Caki2 (cell line): Measurements from ENCODE around the gene EGFL7. TPM values are rescaled to one million over a fixed set of nuclear protein-coding genes. Genes with fewer than 3 reads are reported as not detected.

Experiments
- DNase-seq: peaks from one replicate; pipeline ENCODE4 v3.0.0-alpha.2; 2015; ENCODE audit warnings: low read depth
- in situ Hi-C: cut with HindIII; loops from 2 replicates; pipeline ENCODE4 v1.10.0; 2016; ENCODE audit warnings: low sequenced_read_pairs, low pct_unique_long_range_greater_than_20kb, mixed read lengths
- total RNA-seq: library from RNA; depleted of rRNA; stranded (reverse); fragments of >200 nt; shearing (Covaris generic); gene quantifications from 2 replicates; pipeline ENCODE4 v1.2.3, GENCODE V29; 2014; ENCODE audit warnings: low replicate concordance

The EGFL7 gene
- total RNA-seq, 1 experiment from 2014 or later = 58.6 TPM

DNA sequence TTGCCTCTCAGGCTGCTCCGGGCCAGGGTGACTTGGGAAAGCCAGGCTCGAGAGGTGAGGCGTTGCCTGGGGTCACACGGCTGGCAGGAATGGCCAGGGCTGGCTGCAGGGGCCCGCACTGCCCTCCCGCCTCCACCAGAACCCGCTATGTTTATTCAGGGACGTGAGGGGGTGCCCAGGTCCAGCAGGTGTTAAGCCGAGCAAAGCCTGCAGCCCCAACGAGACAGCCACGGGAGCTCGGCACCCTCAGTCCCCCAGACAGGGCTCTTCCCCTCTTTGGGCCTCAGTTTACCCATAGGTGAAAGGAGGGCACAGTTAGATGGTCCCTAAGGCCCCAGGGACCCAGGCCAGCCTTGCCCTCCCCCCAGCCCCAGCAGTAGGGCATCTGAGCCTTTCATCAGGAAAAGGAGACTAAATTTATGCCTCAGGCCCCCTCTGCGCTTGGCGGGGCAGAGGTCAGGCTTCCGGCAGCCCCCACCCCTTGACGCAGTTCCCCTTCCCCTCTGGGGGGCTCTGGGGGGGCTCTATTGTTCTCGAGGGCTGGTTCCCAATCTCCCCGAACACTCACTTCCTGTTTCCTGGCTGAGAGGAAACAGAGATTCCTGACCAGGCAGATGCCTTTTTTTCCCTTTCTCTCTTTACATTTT, 7.1 kb upstream of the EGFL7 start:
- in situ Hi-C loops = no loop called here
- no peak for DNase-seq

DNA sequence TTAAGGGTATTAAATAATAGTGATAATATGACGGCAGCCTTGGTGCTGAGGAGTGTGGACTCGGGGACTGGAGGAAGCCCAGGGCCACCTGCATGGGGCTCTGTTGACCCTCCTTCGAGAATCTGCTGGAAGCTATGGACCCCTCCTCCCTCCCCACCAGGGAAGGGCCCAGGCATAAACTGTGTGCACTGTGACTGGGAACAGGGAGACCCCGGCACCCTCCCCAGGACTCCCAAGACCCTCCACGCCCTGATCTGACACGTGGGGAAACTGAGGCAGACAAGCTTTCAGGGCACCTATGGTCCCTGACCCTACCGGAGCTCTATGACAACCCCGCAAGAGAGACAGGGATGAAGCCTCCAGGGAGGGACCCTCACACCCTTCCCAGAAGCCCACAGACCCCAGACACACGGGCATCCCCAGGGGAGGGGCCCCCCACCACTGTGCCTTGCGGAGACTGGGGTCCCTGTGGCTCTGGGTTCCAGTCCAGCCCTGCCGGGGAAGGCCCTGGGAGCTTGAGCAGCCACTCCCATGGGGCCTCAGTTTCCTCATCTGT, 6.5 kb upstream of the EGFL7 start:
- DNase-seq = no peak
- in situ Hi-C loops = no loop called here

DNA sequence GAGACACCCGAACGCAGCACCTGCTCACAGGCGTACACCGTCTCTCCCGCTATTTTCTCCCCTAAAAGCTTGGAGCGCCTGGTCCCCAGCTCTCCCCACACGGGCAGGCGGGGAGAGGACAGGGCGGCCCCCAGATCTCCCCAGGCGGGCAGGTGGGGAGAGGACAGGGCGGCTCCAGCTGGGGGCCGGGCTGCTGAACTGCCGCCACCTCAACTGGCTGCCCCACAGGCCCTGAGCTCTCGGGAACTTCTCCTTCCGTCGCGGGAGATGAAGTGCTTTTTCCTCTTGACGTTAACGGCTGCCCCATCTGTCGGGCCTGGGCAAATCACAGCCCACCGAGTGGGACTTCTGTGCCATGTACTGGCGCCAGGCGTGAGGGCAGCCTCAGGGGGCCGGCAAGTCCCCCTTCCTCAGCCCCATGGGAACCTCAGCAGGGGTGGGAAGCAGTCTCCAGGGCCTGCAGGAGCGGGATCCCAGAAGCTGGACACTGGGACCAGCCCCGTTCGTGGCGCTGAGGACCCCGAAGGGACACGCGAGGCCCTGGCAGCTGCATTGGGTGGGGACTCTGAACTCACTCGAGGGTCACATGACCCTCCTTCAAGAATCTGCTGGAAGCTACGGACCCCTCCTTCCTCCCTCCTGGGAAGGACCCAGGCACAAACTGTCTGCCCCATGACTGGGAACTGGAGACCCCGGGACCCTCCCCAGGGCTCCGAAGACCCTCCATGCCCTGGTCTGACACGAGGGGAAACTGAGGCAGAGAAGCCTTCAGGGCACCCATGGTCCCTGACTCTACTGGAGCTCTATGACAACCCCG, 5.7 kb upstream of the EGFL7 start:
- in situ Hi-C loops = no loop called here
- no peak for DNase-seq

DNA sequence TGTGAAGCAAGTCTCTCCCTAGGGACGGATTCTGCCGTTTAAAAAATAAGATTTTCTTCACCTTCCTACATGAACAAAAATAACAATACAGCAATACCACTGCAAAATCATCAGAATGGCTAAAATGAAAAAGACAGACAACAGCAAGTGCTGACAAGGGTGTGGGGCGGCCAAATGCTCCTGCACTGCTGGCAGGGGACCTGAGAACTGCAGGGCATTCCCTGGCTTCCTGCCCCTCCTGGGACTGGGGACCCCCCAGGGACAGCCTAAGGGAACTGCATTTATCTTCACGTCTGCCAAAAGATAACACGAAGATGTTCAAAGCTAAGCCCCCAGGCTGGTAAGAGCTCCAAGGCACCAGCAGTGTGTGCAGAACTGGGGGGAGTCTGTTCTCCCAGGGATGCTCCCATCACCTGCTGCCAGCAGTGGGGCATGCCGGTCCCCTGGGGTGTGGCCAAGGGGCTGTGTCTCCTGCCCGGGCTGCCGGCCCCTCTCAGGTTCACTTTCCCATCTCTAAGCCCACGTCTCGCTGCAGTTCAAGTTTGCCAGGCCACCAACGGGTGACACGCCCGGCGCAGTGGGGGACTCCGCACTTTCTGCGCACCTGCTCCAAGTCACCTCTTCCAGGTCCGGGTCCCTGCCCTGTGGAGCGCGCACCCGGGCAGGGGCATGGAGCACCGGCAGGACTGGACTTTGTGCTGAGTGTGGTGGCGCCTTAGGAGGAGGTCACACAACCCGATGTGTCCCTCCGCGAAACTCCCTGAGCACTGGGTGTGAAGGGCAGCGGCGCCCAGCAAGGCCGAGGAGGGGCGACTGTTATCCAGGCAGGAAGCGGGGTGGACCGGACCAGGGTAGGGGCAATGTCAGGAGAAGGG, 4.5 kb upstream of the EGFL7 start:
- DNase-seq = no peak
- in situ Hi-C loops = no loop called here

DNA sequence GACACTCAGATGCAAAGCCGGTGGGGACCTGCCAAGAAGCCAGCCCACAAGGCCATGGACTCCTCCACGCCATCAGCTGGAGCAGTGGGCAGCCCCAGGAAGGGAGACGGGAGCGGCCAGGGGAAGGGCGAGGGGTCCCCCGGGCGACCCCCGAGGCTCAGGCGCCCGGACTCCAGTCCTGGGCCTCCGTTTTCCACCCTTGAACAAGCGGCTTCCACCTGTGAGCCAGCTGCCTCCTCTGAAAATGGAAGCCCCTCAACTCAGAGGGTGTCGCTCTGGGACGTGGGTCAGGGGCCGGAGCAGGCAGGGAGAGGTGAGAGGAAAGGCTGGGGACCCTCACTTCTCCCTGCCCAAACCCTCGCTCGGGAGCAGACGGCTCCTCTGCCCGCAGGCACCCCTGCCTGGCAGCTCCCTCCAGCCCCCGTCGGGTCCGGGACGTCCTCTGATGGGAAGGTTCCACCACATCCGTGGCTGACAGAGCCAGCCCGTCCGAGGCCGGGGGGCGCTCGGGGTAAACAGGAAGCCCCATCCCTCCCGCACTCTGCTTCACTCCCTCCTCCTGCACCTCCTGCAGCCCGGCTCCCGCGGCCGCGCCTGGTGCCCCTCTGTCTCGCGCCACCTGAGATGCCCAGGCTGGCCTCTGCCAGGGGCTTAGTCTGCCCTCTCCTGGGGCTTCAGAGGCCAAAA, 3.7 kb upstream of the EGFL7 start:
- DNase-seq = no peak
- in situ Hi-C loops = no loop called here

DNA sequence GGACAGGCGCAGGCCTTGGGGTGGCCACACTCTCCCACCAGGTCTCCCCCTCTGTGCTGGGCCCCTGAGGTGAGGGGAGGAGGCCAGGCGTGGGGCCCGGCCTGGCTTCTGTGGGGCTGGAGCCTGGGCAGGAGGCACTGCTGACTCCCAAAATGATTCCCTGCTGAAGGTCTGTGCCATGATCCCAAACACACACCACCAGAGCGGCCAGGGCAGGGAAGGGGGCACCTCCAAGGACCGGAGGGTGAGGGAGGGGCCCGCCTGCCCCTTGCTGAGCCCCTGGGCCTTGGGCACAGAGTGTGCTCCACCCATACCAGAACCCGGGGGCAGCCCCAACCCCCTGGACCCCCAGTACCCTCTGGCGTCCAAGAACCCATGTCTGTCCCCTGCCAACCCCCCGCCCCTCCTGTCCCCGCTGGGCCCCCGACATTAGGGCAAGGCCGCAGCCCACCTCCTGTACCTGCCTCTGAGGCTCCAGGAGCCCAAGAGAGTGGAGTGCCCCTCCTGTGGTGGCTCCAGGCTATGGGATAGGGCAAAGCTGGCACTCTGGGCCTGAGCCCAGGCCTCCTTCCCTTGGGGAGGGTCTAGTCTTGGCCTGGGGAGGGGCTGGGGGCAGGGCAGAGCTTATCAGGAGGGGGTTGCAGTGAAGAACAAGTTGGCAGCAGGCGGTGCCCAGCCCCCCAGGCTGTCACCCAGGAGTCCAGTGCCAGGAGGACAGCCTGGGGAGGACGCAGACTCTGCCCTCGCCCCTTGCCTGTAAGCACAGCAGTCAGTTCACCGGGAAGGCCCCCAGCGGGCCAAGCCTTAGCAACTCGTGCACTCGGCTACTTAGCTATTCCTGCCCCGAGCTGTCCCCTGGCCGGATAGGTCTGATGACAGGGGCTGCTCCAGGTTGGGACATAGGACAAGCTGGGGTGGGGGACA, 2.6 kb upstream of the EGFL7 start:
- in situ Hi-C loops = no loop called here
- no peak for DNase-seq

DNA sequence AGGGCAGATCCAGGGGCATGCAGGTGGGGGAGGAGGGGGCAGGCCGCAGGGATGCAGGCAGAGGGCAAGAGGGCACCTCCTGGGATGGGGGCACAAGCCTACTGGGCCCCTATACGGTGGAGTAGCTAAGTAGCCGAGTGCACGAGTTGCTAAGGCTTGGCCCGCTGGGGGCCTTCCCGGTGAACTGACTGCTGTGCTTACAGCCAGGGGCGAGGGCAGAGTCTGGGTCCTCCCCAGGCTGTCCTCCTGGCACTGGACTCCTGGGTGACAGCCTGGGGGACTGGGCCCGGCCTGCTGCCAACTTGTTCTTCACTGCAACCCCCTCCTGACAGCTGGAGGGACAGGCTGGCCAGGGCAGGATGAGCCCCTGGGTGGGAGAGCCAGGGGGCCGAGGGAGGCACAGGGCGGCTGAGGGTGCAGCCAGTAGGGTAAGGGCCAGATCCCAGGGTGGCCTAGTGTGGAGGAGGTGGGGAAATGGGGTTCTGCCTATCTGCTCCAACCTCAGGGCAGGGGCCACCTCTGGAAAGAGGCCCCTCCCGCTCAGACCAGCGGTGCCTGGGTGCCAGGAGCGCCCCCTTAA, 1.7 kb upstream of the EGFL7 start:
- DNase-seq = no peak
- in situ Hi-C loops = no loop called here

DNA sequence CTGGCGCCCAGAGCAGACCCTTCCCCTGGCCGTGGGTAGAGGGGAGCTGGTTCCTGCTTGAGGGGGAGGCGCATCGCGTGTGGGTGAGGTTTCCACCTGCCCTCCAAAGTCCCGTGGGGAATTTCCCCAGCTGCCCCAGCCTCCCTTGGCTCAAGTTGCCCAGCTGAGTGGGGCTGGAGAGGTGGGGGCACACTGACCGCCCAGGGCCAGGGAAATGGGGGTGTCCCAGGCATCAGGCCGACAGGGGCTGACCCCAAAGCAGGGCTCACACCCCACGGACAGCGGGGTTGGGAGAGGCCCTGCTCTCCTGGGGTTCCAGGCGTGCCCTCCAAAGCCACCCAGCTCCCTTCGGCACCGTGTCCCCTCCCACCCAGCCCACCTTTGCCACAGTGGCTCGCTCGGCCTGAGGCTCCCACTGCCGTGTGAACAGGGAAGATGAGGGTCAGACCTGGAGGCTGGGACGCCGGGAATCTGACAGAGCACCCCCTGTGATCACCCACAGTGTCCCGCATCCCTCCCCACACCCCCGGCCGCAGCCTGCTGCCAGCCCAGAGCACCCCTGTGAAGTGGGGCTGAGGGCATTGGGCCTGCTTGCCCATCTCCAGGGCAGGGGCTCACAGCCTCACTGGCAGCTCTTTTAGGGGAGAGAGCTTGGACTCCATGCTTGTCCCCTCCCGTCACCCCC, 933 bp upstream of the EGFL7 start:
- in situ Hi-C loops = no loop called here
- DNase-seq = no peak

DNA sequence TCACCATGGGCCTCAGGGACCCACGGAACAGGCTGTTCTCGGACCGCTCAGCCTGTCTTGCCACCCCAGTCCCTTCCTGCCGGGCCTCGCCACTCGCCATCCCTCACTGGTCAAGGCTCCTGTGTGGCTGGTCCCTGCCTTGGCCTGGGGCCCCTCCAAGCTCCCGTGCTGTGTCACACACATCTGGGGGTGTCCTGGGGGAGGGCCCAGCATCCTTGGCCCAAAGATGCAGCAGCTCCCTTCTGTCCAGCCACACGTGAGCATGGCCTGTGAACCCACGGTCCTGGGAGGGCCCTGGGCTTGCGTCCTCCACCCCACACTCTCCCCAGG, 425 bp upstream of the EGFL7 start:
- in situ Hi-C loops = no loop called here
- no peak for DNase-seq

DNA sequence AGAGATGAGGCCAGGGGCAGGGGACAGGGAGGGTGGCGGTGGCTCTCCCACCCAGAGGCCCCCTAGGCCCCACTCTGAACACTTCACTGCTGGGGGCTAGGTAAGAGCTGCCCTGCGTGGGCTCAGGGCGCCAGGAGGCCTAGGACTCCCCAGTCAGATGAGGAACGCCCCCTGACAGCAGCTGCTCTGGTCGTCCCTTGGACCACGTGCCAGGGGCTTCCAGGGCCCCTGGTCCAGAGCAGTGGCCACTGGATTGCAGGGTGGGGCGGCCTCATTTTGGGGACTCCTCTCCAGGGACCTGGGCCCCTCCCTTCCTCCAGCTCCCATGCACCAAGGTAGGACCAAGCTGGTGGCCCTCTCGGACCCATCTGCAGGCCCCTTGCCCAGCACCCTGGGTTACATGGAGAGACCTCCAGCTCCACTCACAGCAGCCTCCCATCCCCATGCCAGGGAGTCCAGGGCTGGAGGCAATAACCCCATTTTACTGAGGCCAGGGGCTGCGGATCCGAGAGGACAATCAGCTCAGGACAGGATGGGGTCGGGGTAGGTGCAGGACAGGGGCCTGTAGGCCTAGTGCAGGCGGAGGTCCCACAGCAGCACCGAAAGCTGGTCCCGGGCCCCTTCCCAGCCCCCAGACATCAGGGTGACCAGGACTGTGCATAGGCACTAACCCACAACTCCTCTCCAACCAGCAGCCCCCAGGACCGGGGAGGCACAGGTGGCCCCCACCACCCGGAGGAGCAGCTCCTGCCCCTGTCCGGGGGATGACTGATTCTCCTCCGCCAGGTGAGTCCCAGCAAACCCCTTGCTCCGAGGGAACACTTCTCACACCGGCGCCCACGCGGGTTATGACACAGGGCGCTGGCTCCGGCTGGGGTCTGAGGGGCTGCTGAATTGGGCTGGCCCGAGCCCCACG, 1.5 kb downstream of the EGFL7 start:
- no peak for DNase-seq
- in situ Hi-C loops = no loop called here

DNA sequence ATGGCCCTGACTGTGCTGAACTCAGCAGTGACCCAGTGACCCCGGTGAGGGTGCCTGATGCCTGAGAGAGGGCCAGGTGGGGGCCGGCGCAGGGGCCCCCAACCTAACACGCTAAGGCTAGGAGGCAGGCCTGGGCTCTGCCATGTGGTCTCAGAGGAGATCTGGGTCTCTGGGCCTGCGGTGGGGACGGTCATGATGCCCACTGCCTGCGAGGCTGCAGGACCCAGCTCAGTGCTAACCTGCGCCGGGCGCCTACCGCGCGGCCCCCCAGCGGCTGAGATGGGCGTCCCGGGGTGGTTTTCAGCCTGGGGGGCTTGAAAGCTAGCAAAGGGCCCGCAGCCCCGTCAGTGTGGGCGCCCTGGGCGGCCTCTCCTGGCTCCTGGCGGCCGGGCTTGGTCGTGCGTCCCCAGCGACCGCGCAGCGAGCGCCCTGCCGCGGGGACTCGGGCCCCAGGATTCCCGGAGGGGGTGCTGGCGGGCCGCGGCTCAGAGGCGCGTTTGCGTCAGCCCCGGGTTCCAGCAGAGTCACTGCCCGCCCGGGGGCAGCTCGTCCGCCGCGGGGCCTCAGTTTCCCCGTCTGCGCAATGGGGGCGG, 2.5 kb downstream of the EGFL7 start:
- no peak for DNase-seq
- in situ Hi-C loops = no loop called here

DNA sequence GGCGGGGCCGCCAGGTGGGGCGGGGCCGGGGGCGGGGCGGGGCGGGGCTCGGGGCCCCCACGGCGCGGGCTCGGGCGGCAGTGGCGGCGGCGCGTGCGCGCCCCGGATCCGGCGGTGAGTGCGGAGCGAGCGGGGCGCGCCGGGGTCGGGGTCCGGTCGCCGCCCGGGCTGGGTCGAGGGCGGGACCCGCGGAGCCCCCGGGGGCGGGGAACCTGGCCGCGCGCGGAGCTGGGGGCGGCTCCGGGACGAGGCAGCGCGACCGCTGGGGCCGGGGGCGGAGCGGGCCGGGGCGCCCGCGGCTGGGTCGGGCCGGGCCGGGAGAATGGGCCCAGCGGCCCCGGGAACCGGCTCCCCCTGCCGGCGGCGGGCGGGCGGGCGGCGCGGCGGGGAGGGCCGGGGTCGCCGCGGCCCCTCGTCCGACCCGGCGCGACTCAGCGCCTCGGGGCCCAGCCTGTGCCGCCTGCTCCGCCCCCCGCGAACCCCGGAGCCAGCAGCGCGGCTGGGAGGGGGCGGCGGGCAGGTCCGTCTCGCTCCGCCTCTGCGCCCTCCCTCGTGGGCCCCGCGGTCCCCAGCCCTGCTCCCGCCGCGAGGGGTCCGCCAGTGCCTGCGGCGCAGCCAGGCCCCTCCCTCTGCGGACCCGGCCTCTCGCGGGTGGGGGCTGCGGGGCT, 3.1 kb downstream of the EGFL7 start:
- in situ Hi-C loops = no loop called here

DNA sequence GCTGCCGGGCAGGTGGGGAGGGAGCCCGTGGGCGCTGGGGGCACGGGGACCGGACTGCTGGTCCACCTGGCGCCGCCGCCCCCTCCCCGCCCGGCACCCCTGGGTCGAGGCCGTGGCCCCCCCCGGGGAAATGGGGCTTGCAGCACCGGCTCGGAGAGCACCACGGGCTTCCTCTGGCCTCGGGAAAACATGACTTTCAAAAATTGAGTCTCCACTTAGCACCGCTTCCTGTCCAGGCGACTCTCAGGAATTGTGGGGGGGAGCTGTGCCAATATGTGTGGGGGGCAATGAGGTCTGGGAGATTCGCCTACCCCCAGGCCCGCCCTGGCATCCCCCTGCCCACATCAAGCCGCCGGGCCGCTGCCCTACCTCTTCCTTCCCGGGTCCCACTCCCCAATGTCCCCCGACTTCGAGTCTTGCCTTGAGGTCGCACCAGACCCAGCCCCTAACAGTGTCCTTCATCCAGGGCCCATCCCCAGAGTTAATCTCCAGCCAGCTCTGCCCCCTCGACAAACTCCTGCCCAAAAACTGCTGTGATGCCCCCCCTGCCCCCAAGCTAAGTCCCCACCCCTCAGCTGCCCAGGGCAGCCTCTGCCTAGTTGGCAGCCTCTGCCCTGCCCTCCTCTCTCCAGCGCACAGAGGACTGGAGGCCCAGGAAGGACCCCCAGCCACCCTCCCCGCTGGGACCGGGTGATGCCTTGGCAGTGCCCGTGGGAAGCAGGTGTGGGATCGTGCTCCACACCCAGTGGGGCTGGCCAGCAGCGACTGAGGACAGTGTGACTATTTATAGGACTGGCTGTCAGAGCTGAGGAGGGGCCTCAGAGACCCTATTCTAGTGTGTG, 3.9 kb downstream of the EGFL7 start:
- no peak for DNase-seq
- in situ Hi-C loops = no loop called here

More for the DNA sequence above, 3.1 kb downstream of the EGFL7 start:
- DNase-seq = no peak
